ENCODE results near the gene RFTN1. TPM values are rescaled to one million over a fixed set of nuclear protein-coding genes. Genes with fewer than 3 reads are reported as not detected.

Gene RFTN1
- total and polyA plus RNA-seq, 9 of the 15 experiments (the other 6 are each of a cell fraction or from before 2014, with no cell fraction given) = 0.08 to 0.51 (median 0.11) TPM; not detected in 6

DNA sequence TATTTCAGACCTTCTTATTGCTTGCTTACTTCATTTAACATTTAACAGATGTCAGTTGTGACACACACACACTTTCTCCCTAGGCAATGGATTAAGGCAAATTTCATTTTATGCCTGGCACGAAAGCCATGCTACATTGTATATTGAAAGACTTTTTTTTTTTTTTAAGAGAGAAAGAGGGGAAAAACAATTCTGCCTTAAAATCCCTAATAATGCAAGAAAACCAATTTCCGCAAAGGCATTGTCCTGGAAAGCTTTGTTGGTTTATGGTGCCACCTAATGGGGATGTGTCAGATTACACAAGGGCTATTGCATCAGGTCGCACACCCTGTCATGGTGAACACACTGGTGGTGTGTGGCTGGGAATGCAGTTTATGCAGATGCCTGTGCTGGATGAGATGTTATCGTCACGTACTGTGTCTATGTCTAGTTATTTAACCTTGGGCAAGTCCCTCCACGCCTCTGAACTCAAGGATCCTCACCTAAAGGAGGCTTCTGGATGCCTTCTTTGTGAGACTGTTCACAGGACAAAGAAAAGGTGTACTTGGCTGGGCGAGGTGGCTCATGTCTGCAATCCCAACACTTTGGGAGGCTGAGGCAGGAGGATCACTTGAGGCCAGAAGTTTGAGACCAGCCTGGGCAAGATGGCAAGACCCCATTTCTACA lies 37.3 kb upstream of the RFTN1 start (continued):
- TF ChIP-seq, protein P1, sequence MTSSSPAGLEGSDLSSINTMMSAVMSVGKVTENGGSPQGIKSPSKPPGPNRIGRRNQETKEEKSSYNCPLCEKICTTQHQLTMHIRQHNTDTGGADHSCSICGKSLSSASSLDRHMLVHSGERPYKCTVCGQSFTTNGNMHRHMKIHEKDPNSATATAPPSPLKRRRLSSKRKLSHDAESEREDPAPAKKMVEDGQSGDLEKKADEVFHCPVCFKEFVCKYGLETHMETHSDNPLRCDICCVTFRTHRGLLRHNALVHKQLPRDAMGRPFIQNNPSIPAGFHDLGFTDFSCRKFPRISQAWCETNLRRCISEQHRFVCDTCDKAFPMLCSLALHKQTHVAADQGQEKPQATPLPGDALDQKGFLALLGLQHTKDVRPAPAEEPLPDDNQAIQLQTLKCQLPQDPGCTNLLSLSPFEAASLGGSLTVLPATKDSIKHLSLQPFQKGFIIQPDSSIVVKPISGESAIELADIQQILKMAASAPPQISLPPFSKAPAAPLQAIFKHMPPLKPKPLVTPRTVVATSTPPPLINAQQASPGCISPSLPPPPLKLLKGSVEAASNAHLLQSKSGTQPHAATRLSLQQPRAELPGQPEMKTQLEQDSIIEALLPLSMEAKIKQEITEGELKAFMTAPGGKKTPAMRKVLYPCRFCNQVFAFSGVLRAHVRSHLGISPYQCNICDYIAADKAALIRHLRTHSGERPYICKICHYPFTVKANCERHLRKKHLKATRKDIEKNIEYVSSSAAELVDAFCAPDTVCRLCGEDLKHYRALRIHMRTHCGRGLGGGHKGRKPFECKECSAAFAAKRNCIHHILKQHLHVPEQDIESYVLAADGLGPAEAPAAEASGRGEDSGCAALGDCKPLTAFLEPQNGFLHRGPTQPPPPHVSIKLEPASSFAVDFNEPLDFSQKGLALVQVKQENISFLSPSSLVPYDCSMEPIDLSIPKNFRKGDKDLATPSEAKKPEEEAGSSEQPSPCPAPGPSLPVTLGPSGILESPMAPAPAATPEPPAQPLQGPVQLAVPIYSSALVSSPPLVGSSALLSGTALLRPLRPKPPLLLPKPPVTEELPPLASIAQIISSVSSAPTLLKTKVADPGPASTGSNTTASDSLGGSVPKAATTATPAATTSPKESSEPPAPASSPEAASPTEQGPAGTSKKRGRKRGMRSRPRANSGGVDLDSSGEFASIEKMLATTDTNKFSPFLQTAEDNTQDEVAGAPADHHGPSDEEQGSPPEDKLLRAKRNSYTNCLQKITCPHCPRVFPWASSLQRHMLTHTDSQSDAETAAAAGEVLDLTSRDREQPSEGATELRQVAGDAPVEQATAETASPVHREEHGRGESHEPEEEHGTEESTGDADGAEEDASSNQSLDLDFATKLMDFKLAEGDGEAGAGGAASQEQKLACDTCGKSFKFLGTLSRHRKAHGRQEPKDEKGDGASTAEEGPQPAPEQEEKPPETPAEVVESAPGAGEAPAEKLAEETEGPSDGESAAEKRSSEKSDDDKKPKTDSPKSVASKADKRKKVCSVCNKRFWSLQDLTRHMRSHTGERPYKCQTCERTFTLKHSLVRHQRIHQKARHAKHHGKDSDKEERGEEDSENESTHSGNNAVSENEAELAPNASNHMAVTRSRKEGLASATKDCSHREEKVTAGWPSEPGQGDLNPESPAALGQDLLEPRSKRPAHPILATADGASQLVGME (CRISPR knock-in tag; IDR thresholded peaks at IDR 0.05) = no peak
- TF ChIP-seq RBM34 (IDR thresholded peaks at IDR 0.05; ENCODE audit: borderline replicate concordance, insufficient read depth, low read length) (no peak), ZNF79 (CRISPR knock-in tag; IDR thresholded peaks at IDR 0.05; ENCODE audit: low read depth) (no peak), MEIS2 (IDR thresholded peaks at IDR 0.05; ENCODE audit: partially characterized antibody) (peak; percentile 38), EP300 (IDR thresholded peaks at IDR 0.05; ENCODE audit: low read length) (peak; percentile 62), TAF9B (IDR thresholded peaks at IDR 0.05; ENCODE audit: partially characterized antibody) (peak; percentile 18), HMG20B (CRISPR knock-in tag; IDR thresholded peaks at IDR 0.05) (no peak), SIN3B (IDR thresholded peaks at IDR 0.05; ENCODE audit: low read depth) (0 out of 2 replicates have a peak, but pooled peaks have one; percentile 34), HDGF (IDR thresholded peaks at IDR 0.05) (0 out of 2 replicates have a peak, but pooled peaks have one; percentile 43), EZH2 (IDR thresholded peaks at IDR 0.05; ENCODE audit: borderline replicate concordance, low read depth, low read length) (no peak), ZZZ3 (IDR thresholded peaks at IDR 0.05) (no peak), TAF1 (IDR thresholded peaks at IDR 0.05; ENCODE audit: control insufficient read depth, extremely low read depth, insufficient read depth, low read length, severe bottlenecking) (peak; percentile 28), ZNF23 (CRISPR knock-in tag; IDR thresholded peaks at IDR 0.05) (no peak), HINFP (tag; conservative IDR thresholded peaks at IDR 0.05; ENCODE audit: low read depth) (no peak), POU5F1 (IDR thresholded peaks at IDR 0.05; ENCODE audit: borderline replicate concordance, low read depth, low read length, partially characterized antibody) (no peak), SMAD3 (CRISPR knock-in tag; conservative IDR thresholded peaks at IDR 0.05) (no peak)
- TF ChIP-seq, protein P2, sequence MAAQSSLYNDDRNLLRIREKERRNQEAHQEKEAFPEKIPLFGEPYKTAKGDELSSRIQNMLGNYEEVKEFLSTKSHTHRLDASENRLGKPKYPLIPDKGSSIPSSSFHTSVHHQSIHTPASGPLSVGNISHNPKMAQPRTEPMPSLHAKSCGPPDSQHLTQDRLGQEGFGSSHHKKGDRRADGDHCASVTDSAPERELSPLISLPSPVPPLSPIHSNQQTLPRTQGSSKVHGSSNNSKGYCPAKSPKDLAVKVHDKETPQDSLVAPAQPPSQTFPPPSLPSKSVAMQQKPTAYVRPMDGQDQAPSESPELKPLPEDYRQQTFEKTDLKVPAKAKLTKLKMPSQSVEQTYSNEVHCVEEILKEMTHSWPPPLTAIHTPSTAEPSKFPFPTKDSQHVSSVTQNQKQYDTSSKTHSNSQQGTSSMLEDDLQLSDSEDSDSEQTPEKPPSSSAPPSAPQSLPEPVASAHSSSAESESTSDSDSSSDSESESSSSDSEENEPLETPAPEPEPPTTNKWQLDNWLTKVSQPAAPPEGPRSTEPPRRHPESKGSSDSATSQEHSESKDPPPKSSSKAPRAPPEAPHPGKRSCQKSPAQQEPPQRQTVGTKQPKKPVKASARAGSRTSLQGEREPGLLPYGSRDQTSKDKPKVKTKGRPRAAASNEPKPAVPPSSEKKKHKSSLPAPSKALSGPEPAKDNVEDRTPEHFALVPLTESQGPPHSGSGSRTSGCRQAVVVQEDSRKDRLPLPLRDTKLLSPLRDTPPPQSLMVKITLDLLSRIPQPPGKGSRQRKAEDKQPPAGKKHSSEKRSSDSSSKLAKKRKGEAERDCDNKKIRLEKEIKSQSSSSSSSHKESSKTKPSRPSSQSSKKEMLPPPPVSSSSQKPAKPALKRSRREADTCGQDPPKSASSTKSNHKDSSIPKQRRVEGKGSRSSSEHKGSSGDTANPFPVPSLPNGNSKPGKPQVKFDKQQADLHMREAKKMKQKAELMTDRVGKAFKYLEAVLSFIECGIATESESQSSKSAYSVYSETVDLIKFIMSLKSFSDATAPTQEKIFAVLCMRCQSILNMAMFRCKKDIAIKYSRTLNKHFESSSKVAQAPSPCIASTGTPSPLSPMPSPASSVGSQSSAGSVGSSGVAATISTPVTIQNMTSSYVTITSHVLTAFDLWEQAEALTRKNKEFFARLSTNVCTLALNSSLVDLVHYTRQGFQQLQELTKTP (IDR thresholded peaks at IDR 0.05; ENCODE audit: low read depth in 1 of 2, partially characterized antibody in 2 of 2) = no peak
